Hepatocyte (in vitro differentiated cells): Measurements from ENCODE around the gene ZSWIM4. TPM values are rescaled to one million over a fixed set of nuclear protein-coding genes. Genes with fewer than 3 reads are reported as not detected.

Experiments
- DNase-seq: peaks from one replicate; pipeline ENCODE4 v3.0.0-alpha.2; 2016; ENCODE audit warnings: low spot score
- H2AFZ ChIP-seq: fragments of 200-600 bp; sonication (generic); 2 replicates; pipeline ENCODE4 v1.6.0; 2016; ENCODE audit warnings: antibody characterized with exemption, mild to moderate bottlenecking
- H3K27ac ChIP-seq: fragments of 200-600 bp; sonication (generic); 2 replicates; pipeline ENCODE4 v1.5.1; 2016; ENCODE audit warnings: mild to moderate bottlenecking
- H3K27me3 ChIP-seq: fragments of 200-600 bp; sonication (generic); 2 replicates; pipeline ENCODE4 v1.6.1; 2016
- H3K36me3 ChIP-seq: fragments of 200-600 bp; sonication (generic); replicated peaks from 2 replicates; pipeline ENCODE4 v1.5.1; 2016; ENCODE audit warnings: low read depth; ENCODE audit not compliant: insufficient read depth
- H3K4me1 ChIP-seq: fragments of 200-600 bp; sonication (generic); 2 replicates; pipeline ENCODE4 v1.5.1; 2016; ENCODE audit warnings: mild to moderate bottlenecking, moderate library complexity; ENCODE audit not compliant: insufficient read depth
- H3K4me2 ChIP-seq: fragments of 200-600 bp; sonication (generic); 2 replicates; pipeline ENCODE4 v1.6.0; 2016
- H3K4me3 ChIP-seq: fragments of 200-600 bp; sonication (generic); 2 replicates; pipeline ENCODE4 v1.5.1; 2016; ENCODE audit warnings: mild to moderate bottlenecking
- H3K79me2 ChIP-seq: fragments of 200-600 bp; sonication (generic); 2 replicates; pipeline ENCODE4 v1.6.0; 2017; ENCODE audit warnings: mild to moderate bottlenecking
- H3K9me2 ChIP-seq: fragments of 200-600 bp; sonication (generic); replicated peaks from 2 replicates; pipeline ENCODE4 v1.6.0; 2017; ENCODE audit warnings: mild to moderate bottlenecking; ENCODE audit not compliant: insufficient read depth
- H3K9me3 ChIP-seq: fragments of 200-600 bp; sonication (generic); 2 replicates; pipeline ENCODE4 v1.5.1; 2016; ENCODE audit warnings: low read depth, mild to moderate bottlenecking
- H4K20me1 ChIP-seq: fragments of 200-600 bp; sonication (generic); 2 replicates; pipeline ENCODE4 v1.6.0; 2016; ENCODE audit warnings: mild to moderate bottlenecking; ENCODE audit not compliant: insufficient read depth, poor library complexity, severe bottlenecking
- CTCF ChIP-seq: fragments of 200-600 bp; sonication (generic); IDR thresholded peaks from 2 replicates; pipeline ENCODE4 v1.5.1; 2016; ENCODE audit warnings: antibody characterized with exemption, mild to moderate bottlenecking; ENCODE audit not compliant: poor library complexity
- EZH2 ChIP-seq: fragments of 200-600 bp; sonication (generic); IDR thresholded peaks from 2 replicates; pipeline ENCODE4 v1.6.1; 2016; ENCODE audit warnings: antibody characterized with exemption, mild to moderate bottlenecking, borderline replicate concordance
- EZH2phosphoT487 ChIP-seq: fragments of 200-600 bp; sonication (generic); IDR thresholded peaks from one replicate; pipeline ENCODE4 v1.6.1; 2018; ENCODE audit warnings: antibody characterized with exemption, mild to moderate bottlenecking, low read depth, moderate library complexity; ENCODE audit not compliant: unreplicated experiment, severe bottlenecking
- WGBS: methylation state at CpG from one replicate; pipeline ENCODE4 v1.1.6; 2016; ENCODE audit warnings: low lambda C conversion rate; ENCODE audit errors: missing lambda C conversion rate; 5-methylcytosine and 5-hydroxymethylcytosine counted together
- polyA plus RNA-seq: library from polyadenylated mRNA; unstranded; fragments of >200 nt; fragmentation: Nextera tagmentation; extraction: Ambion mirVana; gene quantifications from 2 replicates; pipeline ENCODE4 v1.2.1, GENCODE V29; 2016
- total RNA-seq: library from RNA; depleted of rRNA; stranded (reverse); fragments of >200 nt; gene quantifications from 2 replicates; pipeline ENCODE4 v1.2.3, GENCODE V29; 2014

ZSWIM4 gene
- total and polyA plus RNA-seq, 2 experiments from 2014 or later = 3.5 to 3.7 TPM

GRCh38 chr19:13764101-13764807 is 31.0 kb upstream of the ZSWIM4 start, which contains the start of gene MRI1:
Gene MRI1, plus strand, starts transcription at chr19:13764522. Its CDS starts 67 bp downstream, at chr19:13764589.
- H3K27me3 ChIP-seq = no peaks in the 10 kb centered on the region
- no peaks in the 10 kb centered on the region for H3K9me2 ChIP-seq
- DNase-seq = peak; percentile 75
- no peaks in the 10 kb centered on the region for H3K9me3 ChIP-seq
- peak within 1 kb of the TSS; percentile 71 for H2AFZ ChIP-seq
- peaks cover 7% of the 10 kb centered on the region for H3K4me1 ChIP-seq
- 30% methylated on average over 43 of the region's 67 CpGs for WGBS
- peak within 1 kb of the TSS; percentile 90 for H3K4me3 ChIP-seq
- H4K20me1 ChIP-seq = no peaks in the 10 kb centered on the region
- TF ChIP-seq CTCF (no peak), EZH2phosphoT487 (no peak), EZH2 (no peak)
- H3K36me3 ChIP-seq = no peaks in the 10 kb centered on the region
- no peak within 1 kb of the TSS for H3K27ac ChIP-seq
- H3K4me2 ChIP-seq = peak within 1 kb of the TSS; percentile 96
- H3K79me2 ChIP-seq = peaks cover 3% of the 10 kb centered on the region

- Histone ChIP-seq H2AFZ (peak overlapping the region; percentile 71), H4K20me1 (no peaks in the 10 kb centered on the region), H3K9me2 (no peaks in the 10 kb centered on the region), H3K79me2 (peaks cover 3% of the 10 kb centered on the region), H3K27me3 (no peaks in the 10 kb centered on the region), H3K36me3 (no peaks in the 10 kb centered on the region), H3K4me2 (peak overlapping the region; percentile 96), H3K9me3 (no peaks in the 10 kb centered on the region), H3K27ac (no peak overlapping the region), H3K4me3 (peak overlapping the region; percentile 90), H3K4me1 (peaks cover 7% of the 10 kb centered on the region)
- 7% methylated on average over 32 of the region's 48 CpGs for WGBS
- DNase-seq = peak; percentile 54
- no peak for TF ChIP-seq CTCF
- TF ChIP-seq EZH2 = no peak
- TF ChIP-seq EZH2phosphoT487 = no peak
These were observed 30.3 kb upstream of the ZSWIM4 start for GRCh38 chr19:13764821-13765394.

GRCh38 chr19:13765395-13766094 is 29.7 kb upstream of the ZSWIM4 start:
- Histone ChIP-seq H3K4me1 (peaks cover 7% of the 10 kb centered on the region), H3K4me3 (peak overlapping the region; percentile 90), H4K20me1 (no peaks in the 10 kb centered on the region), H2AFZ (peak overlapping the region; percentile 71), H3K9me2 (no peaks in the 10 kb centered on the region), H3K36me3 (no peaks in the 10 kb centered on the region), H3K4me2 (peak overlapping the region; percentile 96), H3K27ac (no peak overlapping the region), H3K27me3 (no peaks in the 10 kb centered on the region), H3K9me3 (no peaks in the 10 kb centered on the region), H3K79me2 (peaks cover 3% of the 10 kb centered on the region)
- TF ChIP-seq CTCF = no peak
- TF ChIP-seq EZH2 = no peak
- no peak for TF ChIP-seq EZH2phosphoT487
- 56% methylated on average over 19 of the region's 19 CpGs for WGBS
- DNase-seq = peak; percentile 23
